Omental fat pad (tissue), 4 donors: ENCODE data around the gene BMP4. TPM values are rescaled to one million over a fixed set of nuclear protein-coding genes. Genes with fewer than 3 reads are reported as not detected.

Source experiments
- ATAC-seq: fragments of 150-250 bp; one replicate; pipeline ENCODE4 v1.9.1; 2016; ENCODE audit warnings: mild to moderate bottlenecking, moderate library complexity; ENCODE audit not compliant: low FRiP score
- DNase-seq: peaks from one replicate; pipeline ENCODE4 v3.0.0-alpha.2; 2019; ENCODE audit warnings: low spot score
- CTCF ChIP-seq, 3 donors: fragments of 450-650 bp; IDR thresholded peaks; one replicate each; pipeline ENCODE4 v1.5.1; 2016 to 2017; ENCODE audit warnings: antibody characterized with exemption in 3 of 3, mild to moderate bottlenecking in 3 of 3, moderate library complexity in 2 of 3
- total RNA-seq, 4 donors: library from RNA; depleted of rRNA; stranded (reverse); fragments of >200 nt; gene quantifications; one replicate each; pipeline ENCODE4 v1.1.0, GENCODE V29; 2016

Gene BMP4
- total RNA-seq, 4 donors from 2014 or later, result 13.7 to 33.4 (median 20.0) TPM

DNA sequence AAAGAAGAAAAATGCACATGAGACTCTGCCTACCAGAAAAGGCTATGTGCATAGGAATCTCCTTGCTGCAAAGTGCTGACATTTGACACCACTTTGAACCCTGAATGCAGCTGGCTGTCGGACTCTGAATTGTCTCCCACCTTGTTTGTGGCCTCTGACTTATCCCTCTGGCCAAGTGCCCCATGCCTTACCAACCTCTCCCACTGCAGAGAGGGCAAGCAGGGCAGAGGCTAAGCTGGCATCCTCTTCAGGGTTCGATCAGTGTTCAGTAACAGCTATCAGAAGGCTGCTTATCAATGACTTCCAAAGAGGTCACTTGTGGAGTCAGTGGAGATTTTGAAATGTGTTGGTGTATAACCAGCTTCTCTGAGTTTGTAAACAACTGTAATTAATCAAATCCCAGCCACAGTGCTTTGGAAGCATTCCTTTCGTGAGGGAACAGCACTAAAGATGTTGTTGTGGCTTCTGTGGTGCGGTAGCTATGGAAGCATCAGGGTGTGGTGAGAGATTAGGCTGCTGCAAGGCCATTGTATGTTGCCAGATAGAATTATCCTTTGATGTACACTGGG lies 22.6 kb upstream of the BMP4 start:
- DNase-seq (no peak), ATAC-seq (peak; percentile 18)
- no peak for TF ChIP-seq CTCF (IDR thresholded peaks at IDR 0.05)

GRCh38 chr14:53978194-53978593 lies 21.6 kb upstream of the BMP4 start:
- no peak for TF ChIP-seq CTCF (IDR thresholded peaks at IDR 0.05)
- ATAC-seq, result no peak
- no peak for DNase-seq

DNA sequence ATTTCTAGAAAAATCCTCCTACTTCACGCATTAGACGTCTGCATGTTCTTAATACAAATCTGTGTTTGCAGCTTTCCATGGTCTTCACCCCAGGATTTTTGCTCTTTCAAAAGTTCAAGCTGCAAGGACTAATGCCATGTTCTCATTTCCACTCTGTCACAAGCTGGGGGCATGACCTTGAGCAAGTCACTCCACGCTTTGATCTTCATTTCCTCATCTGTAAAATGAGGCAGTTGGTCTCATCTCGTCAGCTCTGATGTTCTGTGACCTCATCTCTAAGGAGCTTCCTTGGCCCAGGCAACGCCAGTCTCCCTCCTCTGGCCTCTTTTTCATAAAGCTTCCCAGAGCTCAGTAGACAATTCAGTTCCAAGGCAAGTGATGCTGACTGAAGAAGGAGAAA lies 18.8 kb upstream of the BMP4 start:
- TF ChIP-seq CTCF (IDR thresholded peaks at IDR 0.05), result no peak
- DNase-seq, result no peak
- ATAC-seq, result no peak

- ATAC-seq, result no peak
- no peak for TF ChIP-seq CTCF (IDR thresholded peaks at IDR 0.05)
- DNase-seq, result no peak
Measured at GRCh38 chr14:53971521-53971920, 14.9 kb upstream of the BMP4 start.

DNA sequence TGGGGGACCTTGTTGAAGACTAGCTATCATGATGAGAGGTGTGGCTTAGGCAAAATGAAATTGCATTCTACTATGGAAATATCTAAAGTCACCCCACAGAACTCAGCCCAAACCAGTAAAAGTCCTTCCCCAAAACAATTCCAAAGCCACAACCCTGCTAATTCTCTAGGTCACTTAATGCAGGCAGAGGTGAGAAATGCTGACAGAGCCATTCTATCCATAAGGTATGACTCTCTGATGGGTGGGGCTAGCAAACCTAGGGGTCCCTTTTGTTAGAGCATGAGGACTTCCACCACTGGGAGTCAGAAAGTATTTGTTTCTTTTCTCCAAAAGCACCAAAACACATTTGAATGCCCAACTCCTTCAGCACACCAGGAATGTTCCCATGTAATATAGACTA lies 12.7 kb upstream of the BMP4 start:
- ATAC-seq (no peak), DNase-seq (no peak)
- no peak for TF ChIP-seq CTCF (IDR thresholded peaks at IDR 0.05)

DNA sequence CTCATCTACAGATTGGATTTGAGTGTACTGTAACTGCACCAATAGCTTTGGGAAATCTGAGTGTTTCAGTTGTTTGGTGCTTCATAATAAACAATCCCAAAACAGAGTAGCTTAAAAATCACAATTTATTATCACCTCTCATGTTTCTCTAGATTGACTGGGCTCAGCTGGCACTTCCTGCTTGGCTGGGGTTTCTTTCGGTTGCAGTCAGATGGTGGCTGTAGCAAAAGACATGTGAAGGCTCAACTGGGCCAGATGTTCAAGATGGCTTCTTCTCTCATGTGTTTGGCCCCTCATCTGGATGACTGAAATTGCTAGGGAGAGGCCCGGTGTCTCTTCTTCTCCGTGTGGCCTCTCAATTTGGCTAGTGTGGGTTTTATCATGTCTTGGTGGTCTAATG lies 12.1 kb upstream of the BMP4 start:
- DNase-seq, result no peak
- TF ChIP-seq CTCF (IDR thresholded peaks at IDR 0.05), result no peak
- ATAC-seq, result no peak

GRCh38 chr14:53967606-53968005 lies 11.0 kb upstream of the BMP4 start:
- ATAC-seq, result no peak
- no peak for TF ChIP-seq CTCF (IDR thresholded peaks at IDR 0.05)
- DNase-seq, result no peak
